Tibial nerve (tissue), 4 donors: ENCODE measurements around the gene RBBP8. TPM values are rescaled to one million over a fixed set of nuclear protein-coding genes. Genes with fewer than 3 reads are reported as not detected.

ENCODE experiments used
- DNase-seq, 2 donors: peaks; one replicate each; pipeline ENCODE4 v3.0.0-alpha.2; 2019; ENCODE audit warnings: low spot score in 2 of 2
- H3K27ac ChIP-seq, 4 donors: fragments of 200-600 bp; sonication (generic) in 3 of 4; one replicate each; pipeline ENCODE4 v1.5.1; 2017 to 2019; ENCODE audit warnings: mild to moderate bottlenecking in 1 of 4
- H3K27me3 ChIP-seq, 2 donors: fragments of 200-600 bp; sonication (generic) in 1 of 2; one replicate each; pipeline versions ENCODE4 v1.5.1 to v1.6.0; 2017 to 2019
- H3K36me3 ChIP-seq, 3 donors: fragments of 200-600 bp; sonication (generic); one replicate each; pipeline ENCODE4 v1.5.1; 2018 to 2019
- H3K4me1 ChIP-seq, 4 donors: fragments of 200-600 bp; sonication (generic) in 3 of 4; one replicate each; pipeline ENCODE4 v1.5.1; 2017 to 2019
- H3K4me3 ChIP-seq, 4 donors: fragments of 200-600 bp; sonication (generic) in 3 of 4; one replicate each; pipeline ENCODE4 v1.5.1; 2017 to 2019; ENCODE audit warnings: mild to moderate bottlenecking in 1 of 4, moderate library complexity in 1 of 4
- H3K9me3 ChIP-seq, 4 donors: fragments of 200-600 bp; sonication (generic) in 3 of 4; one replicate each; pipeline ENCODE4 v1.5.1; 2017 to 2019
- EP300 ChIP-seq, 2 donors: sonication (generic); formaldehyde crosslinking; IDR thresholded peaks; one replicate each; pipeline ENCODE4 v1.6.1; 2017; ENCODE audit warnings: antibody characterized with exemption in 2 of 2, mild to moderate bottlenecking in 1 of 2
- POLR2A ChIP-seq, 2 donors: fragments of 450-650 bp; IDR thresholded peaks; one replicate each; pipeline ENCODE4 v1.6.1; 2017; ENCODE audit warnings: antibody characterized with exemption in 2 of 2, mild to moderate bottlenecking in 2 of 2, moderate library complexity in 2 of 2
- WGBS, 2 donors: methylation state at CpG; one replicate each; pipeline ENCODE4 v1.1.5; 2018; 5-methylcytosine and 5-hydroxymethylcytosine counted together
- small RNA-seq: library from RNA; depleted of rRNA; stranded (forward); fragments of <200 nt; gene quantifications from one replicate; pipeline ENCODE3, GENCODE V24; 2016
- total RNA-seq, 4 donors: library from RNA; depleted of rRNA; stranded (reverse); fragments of >200 nt; gene quantifications; one replicate each; pipeline ENCODE4 v1.1.0, GENCODE V29; 2016
- TF ChIP-seq, protein P1 (sequence below), 5 experiments: fragments of 200-600 bp in 3 of 5; fragments of 450-650 bp in 2 of 5; sonication (generic) in 3 of 5; IDR thresholded peaks; one replicate each; pipeline ENCODE4 v1.5.1; 2016 to 2019; ENCODE audit warnings: antibody characterized with exemption in 5 of 5, mild to moderate bottlenecking in 3 of 5, moderate library complexity in 2 of 5

RBBP8 gene
- total RNA-seq, 4 donors from 2014 or later, result 8.3 to 43.8 (median 13.5) TPM

DNA sequence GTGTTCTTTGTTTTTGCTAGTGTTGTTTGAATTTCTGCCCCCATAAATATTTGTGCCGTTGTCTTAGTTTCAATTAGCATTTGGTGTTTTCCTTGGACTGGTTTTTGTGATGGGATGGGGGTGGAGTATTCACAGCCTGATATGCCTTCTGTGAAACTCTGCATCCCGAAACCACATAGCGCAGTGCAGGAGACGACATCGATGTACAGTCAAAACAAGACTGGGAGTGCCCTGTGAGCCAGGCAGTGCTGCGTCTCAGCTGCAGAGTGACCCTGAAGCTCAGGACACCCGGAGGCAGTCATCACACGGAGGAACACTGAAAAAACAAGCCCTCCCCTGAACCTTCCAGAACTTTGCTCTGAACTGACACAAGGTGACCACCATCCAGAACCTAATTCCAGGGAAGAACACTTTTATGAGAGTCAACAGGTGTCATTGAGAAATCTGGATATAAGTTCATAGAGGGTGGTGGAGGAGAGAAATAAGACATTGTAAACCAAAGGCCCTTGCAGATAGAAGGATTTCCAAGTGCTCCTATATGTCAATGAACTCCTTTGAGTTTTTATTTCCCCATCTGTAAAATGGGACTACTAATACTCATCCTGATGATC, 141.0 kb downstream of the RBBP8 start:
- DNase-seq, result no peak
- Histone ChIP-seq H3K4me3 (no peak overlapping the region), H3K27me3 (no peaks in the 10 kb centered on the region), H3K9me3 (no peaks in the 10 kb centered on the region), H3K27ac (no peak overlapping the region), H3K4me1 (peaks cover 0 to 7% (median 3%) of the 10 kb centered on the region in 4 donors), H3K36me3 (no peaks in the 10 kb centered on the region)
- WGBS, 2 donors, result 52 to 62% methylated on average over 8 of the region's 8 CpGs
- TF ChIP-seq EP300 (IDR thresholded peaks at IDR 0.05) (no peak), POLR2A (IDR thresholded peaks at IDR 0.05) (no peak)
- TF ChIP-seq, protein P1, sequence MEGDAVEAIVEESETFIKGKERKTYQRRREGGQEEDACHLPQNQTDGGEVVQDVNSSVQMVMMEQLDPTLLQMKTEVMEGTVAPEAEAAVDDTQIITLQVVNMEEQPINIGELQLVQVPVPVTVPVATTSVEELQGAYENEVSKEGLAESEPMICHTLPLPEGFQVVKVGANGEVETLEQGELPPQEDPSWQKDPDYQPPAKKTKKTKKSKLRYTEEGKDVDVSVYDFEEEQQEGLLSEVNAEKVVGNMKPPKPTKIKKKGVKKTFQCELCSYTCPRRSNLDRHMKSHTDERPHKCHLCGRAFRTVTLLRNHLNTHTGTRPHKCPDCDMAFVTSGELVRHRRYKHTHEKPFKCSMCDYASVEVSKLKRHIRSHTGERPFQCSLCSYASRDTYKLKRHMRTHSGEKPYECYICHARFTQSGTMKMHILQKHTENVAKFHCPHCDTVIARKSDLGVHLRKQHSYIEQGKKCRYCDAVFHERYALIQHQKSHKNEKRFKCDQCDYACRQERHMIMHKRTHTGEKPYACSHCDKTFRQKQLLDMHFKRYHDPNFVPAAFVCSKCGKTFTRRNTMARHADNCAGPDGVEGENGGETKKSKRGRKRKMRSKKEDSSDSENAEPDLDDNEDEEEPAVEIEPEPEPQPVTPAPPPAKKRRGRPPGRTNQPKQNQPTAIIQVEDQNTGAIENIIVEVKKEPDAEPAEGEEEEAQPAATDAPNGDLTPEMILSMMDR (IDR thresholded peaks at IDR 0.05), result no peak

Small RNAs within 50 kb of the gene (small RNA-seq; reads per million reads assigned to genes)
- gene RF00019 (not detected), gene RN7SL745P (not detected)

Other genes with a start within 250 kb of the RBBP8 start
- 10 to 100 TPM; 17.3 to 32.1 (median 21.2) TPM for gene CABLES1, start 202.2 kb downstream of the RBBP8 start, total RNA-seq